Mesenchymal stem cell (in vitro differentiated cells and primary cell): Measurements from ENCODE around the gene PRRT2.
"Not testable (repeated sequence)": the region's sequence is repeated elsewhere in the genome, so short reads cannot be mapped to it uniquely, and the experiment has no call there.

Source experiments
- DNase-seq: peaks from one replicate; pipeline ENCODE4 v3.0.0-alpha.2; 2013
- H2AFZ ChIP-seq: one replicate; pipeline ENCODE4 v1.6.1; 2013; ENCODE audit warnings: low read depth, mild to moderate bottlenecking, control low read depth, inconsistent platforms, low read length, moderate library complexity
- H2AK5ac ChIP-seq: 2 replicates; pipeline ENCODE4 v1.6.1; 2013; ENCODE audit warnings: low read length, moderate library complexity, mild to moderate bottlenecking, inconsistent platforms; ENCODE audit not compliant: severe bottlenecking
- H2BK120ac ChIP-seq: one replicate; pipeline ENCODE4 v1.6.1; 2013; ENCODE audit warnings: low read depth, mild to moderate bottlenecking, inconsistent platforms, low read length, moderate library complexity
- H2BK12ac ChIP-seq, 2 experiments: one replicate each; pipeline ENCODE4 v1.6.1; 2013; ENCODE audit warnings: inconsistent platforms in 2 of 2, low read length in 2 of 2, mild to moderate bottlenecking in 2 of 2, moderate library complexity in 2 of 2, control low read depth in 1 of 2
- H2BK15ac ChIP-seq: one replicate; pipeline ENCODE4 v1.6.1; 2013; ENCODE audit warnings: mild to moderate bottlenecking, low read depth, inconsistent platforms; ENCODE audit not compliant: poor library complexity, severe bottlenecking
- H2BK5ac ChIP-seq: 2 replicates; pipeline ENCODE4 v1.6.1; 2013; ENCODE audit warnings: low read depth, mild to moderate bottlenecking, low read length, control low read depth, inconsistent platforms; ENCODE audit not compliant: poor library complexity, severe bottlenecking
- H3K14ac ChIP-seq, 2 experiments: one replicate each; pipeline ENCODE4 v1.6.1; 2013; ENCODE audit warnings: inconsistent platforms in 2 of 2, low read length in 2 of 2, control low read depth in 1 of 2, mild to moderate bottlenecking in 1 of 2, moderate library complexity in 1 of 2
- H3K18ac ChIP-seq, 2 experiments: one replicate each; pipeline ENCODE4 v1.6.1; 2013; ENCODE audit warnings: inconsistent platforms in 2 of 2, low read length in 2 of 2, control low read depth in 1 of 2, low read depth in 1 of 2, mild to moderate bottlenecking in 1 of 2
- H3K23ac ChIP-seq, 2 experiments: one replicate each; pipeline ENCODE4 v1.6.1; 2013; ENCODE audit warnings: inconsistent platforms in 2 of 2, low read length in 2 of 2, mild to moderate bottlenecking in 2 of 2, moderate library complexity in 2 of 2, control low read depth in 1 of 2
- H3K27ac ChIP-seq: 2 replicates; pipeline ENCODE4 v1.5.1; 2013; ENCODE audit warnings: mild to moderate bottlenecking, moderate library complexity, low read length, control low read depth, inconsistent platforms; ENCODE audit not compliant: poor library complexity, severe bottlenecking
- H3K27me3 ChIP-seq, 2 experiments: 2 replicates each; pipeline versions ENCODE4 v1.6.1 to v1.7.0; 2013; ENCODE audit warnings: low read length in 2 of 2, mild to moderate bottlenecking in 2 of 2, moderate library complexity in 2 of 2, control low read depth in 1 of 2, inconsistent platforms in 1 of 2; ENCODE audit not compliant: control insufficient read depth in 1 of 2, insufficient read depth in 1 of 2
- H3K36me3 ChIP-seq, 2 experiments: 2 replicates each; pipeline versions ENCODE4 v1.6.1 to v1.7.0; 2013; ENCODE audit warnings: low read length in 2 of 2, control low read depth in 1 of 2, inconsistent platforms in 1 of 2, low read depth in 1 of 2, mild to moderate bottlenecking in 1 of 2; ENCODE audit not compliant: insufficient read depth in 2 of 2, control insufficient read depth in 1 of 2
- H3K4ac ChIP-seq, 2 experiments: one replicate each; pipeline ENCODE4 v1.6.1; 2013; ENCODE audit warnings: inconsistent platforms in 2 of 2, low read length in 2 of 2, mild to moderate bottlenecking in 2 of 2, moderate library complexity in 2 of 2, control low read depth in 1 of 2, low read depth in 1 of 2
- H3K4me1 ChIP-seq: 2 replicates; pipeline ENCODE4 v1.6.1; 2013; ENCODE audit warnings: low read depth, low read length, control low read depth; ENCODE audit not compliant: control insufficient read depth, insufficient read depth
- H3K4me2 ChIP-seq: 2 replicates; pipeline ENCODE4 v1.6.1; 2013; ENCODE audit warnings: low read length, mild to moderate bottlenecking, inconsistent platforms; ENCODE audit not compliant: poor library complexity, severe bottlenecking
- H3K4me3 ChIP-seq, 2 experiments: 2 replicates each; pipeline versions ENCODE4 v1.5.1 to v1.7.0; 2013; ENCODE audit warnings: low read length in 2 of 2, mild to moderate bottlenecking in 2 of 2, control low read depth in 1 of 2, low read depth in 1 of 2; ENCODE audit not compliant: insufficient read depth in 1 of 2
- H3K79me1 ChIP-seq: replicated peaks from 2 replicates; pipeline ENCODE4 v1.6.1; 2013; ENCODE audit warnings: mild to moderate bottlenecking, control low read depth, low read length, inconsistent platforms; ENCODE audit not compliant: poor library complexity, severe bottlenecking
- H3K9ac ChIP-seq: 2 replicates; pipeline ENCODE4 v1.7.0; 2013; ENCODE audit warnings: mild to moderate bottlenecking, low read length, moderate library complexity
- H3K9me3 ChIP-seq: 2 replicates; pipeline ENCODE4 v1.7.0; 2013; ENCODE audit warnings: mild to moderate bottlenecking, low read length; ENCODE audit not compliant: control insufficient read depth
- H4K8ac ChIP-seq: one replicate; pipeline ENCODE4 v1.6.1; 2013; ENCODE audit warnings: inconsistent platforms, mild to moderate bottlenecking, low read length, moderate library complexity
- H4K91ac ChIP-seq: one replicate; pipeline ENCODE4 v1.6.1; 2013; ENCODE audit warnings: mild to moderate bottlenecking, low read length, inconsistent platforms
- WGBS: methylation state at CpG from one replicate; pipeline ENCODE4 v1.1.7; 2013; ENCODE audit warnings: mixed read lengths; 5-methylcytosine and 5-hydroxymethylcytosine counted together

Gene PRRT2

GRCh38 chr16:29831490-29831889, 19.5 kb downstream of the PRRT2 start:
- Histone ChIP-seq H3K36me3 (peaks cover 56 to 70% of the 10 kb centered on the region in 2 experiments), H2BK15ac (no peak overlapping the region), H3K4me2 (no peak overlapping the region), H2BK12ac (peak overlapping the region in 1 of 2 experiments; percentile 3), H3K23ac (no peak overlapping the region), H4K91ac (no peak overlapping the region), H3K79me1 (peaks cover 20% of the 10 kb centered on the region), H3K27ac (no peak overlapping the region), H3K14ac (no peak overlapping the region), H3K4me3 (no peak overlapping the region), H2BK5ac (no peak overlapping the region), H2AK5ac (no peak overlapping the region), H3K4ac (no peak overlapping the region), H3K18ac (no peak overlapping the region), H3K9ac (no peak overlapping the region), H3K4me1 (peaks cover 6% of the 10 kb centered on the region), H3K27me3 (no peaks in the 10 kb centered on the region), H3K9me3 (no peaks in the 10 kb centered on the region), H2BK120ac (no peak overlapping the region), H2AFZ (no peak overlapping the region), H4K8ac (no peak overlapping the region)
- no peak for DNase-seq
- WGBS: 100% methylated on average over 1 of the region's 2 CpGs

- not testable (repeated sequence) for H3K9me3 ChIP-seq, H3K9ac ChIP-seq, H2BK5ac ChIP-seq, H4K8ac ChIP-seq, H3K4me1 ChIP-seq, H2BK15ac ChIP-seq, H3K27ac ChIP-seq, H2BK12ac ChIP-seq, H2AFZ ChIP-seq, H3K4me2 ChIP-seq, H3K23ac ChIP-seq, H4K91ac ChIP-seq, H3K4me3 ChIP-seq, H3K4ac ChIP-seq, H2AK5ac ChIP-seq, H3K18ac ChIP-seq, H3K14ac ChIP-seq, H2BK120ac ChIP-seq, DNase-seq, H3K27me3 ChIP-seq
- H3K79me1 ChIP-seq: peaks cover 28% of the 10 kb centered on the region
- WGBS: 100% methylated on average over 2 of the region's 4 CpGs
- peaks cover 70 to 87% of the 10 kb centered on the region in 2 experiments for H3K36me3 ChIP-seq
Observed at GRCh38 chr16:29833219-29833618, 21.2 kb downstream of the PRRT2 start.

- no peak overlapping the region for H3K18ac ChIP-seq
- no peak overlapping the region for H2BK12ac ChIP-seq
- no peak overlapping the region for H2AK5ac ChIP-seq
- DNase-seq: no peak
- H2AFZ ChIP-seq: no peak overlapping the region
- H4K91ac ChIP-seq: no peak overlapping the region
- no peak overlapping the region for H3K23ac ChIP-seq
- H3K36me3 ChIP-seq: peaks cover 77 to 93% of the 10 kb centered on the region in 2 experiments
- H3K79me1 ChIP-seq: peaks cover 31% of the 10 kb centered on the region
- no peaks in the 10 kb centered on the region for H3K27me3 ChIP-seq
- no peak overlapping the region for H3K27ac ChIP-seq
- peaks cover 4% of the 10 kb centered on the region for H3K4me1 ChIP-seq
- H3K4me3 ChIP-seq: no peak overlapping the region
- no peak overlapping the region for H2BK5ac ChIP-seq
- no peak overlapping the region for H4K8ac ChIP-seq
- WGBS: 98% methylated on average over 5 of the region's 5 CpGs
- no peak overlapping the region for H2BK15ac ChIP-seq
- no peak overlapping the region for H3K9ac ChIP-seq
- H3K4ac ChIP-seq: no peak overlapping the region
- H3K14ac ChIP-seq: no peak overlapping the region
- H3K9me3 ChIP-seq: no peaks in the 10 kb centered on the region
- H2BK120ac ChIP-seq: no peak overlapping the region
- no peak overlapping the region for H3K4me2 ChIP-seq
Observed at GRCh38 chr16:29834079-29834478, 22.1 kb downstream of the PRRT2 start.

GRCh38 chr16:29835926-29836325, 23.9 kb downstream of the PRRT2 start:
- Histone ChIP-seq H3K9ac (no peak overlapping the region), H3K27ac (no peak overlapping the region), H2BK5ac (no peak overlapping the region), H4K91ac (no peak overlapping the region), H3K18ac (no peak overlapping the region), H3K4me2 (no peak overlapping the region), H3K9me3 (no peaks in the 10 kb centered on the region), H3K4me1 (peaks cover 2% of the 10 kb centered on the region), H3K14ac (no peak overlapping the region), H4K8ac (no peak overlapping the region), H3K79me1 (peaks cover 38% of the 10 kb centered on the region), H3K27me3 (no peaks in the 10 kb centered on the region), H2BK12ac (no peak overlapping the region), H2AFZ (no peak overlapping the region), H3K4me3 (no peak overlapping the region), H2BK120ac (no peak overlapping the region), H3K36me3 (peaks cover 82 to 95% of the 10 kb centered on the region in 2 experiments), H3K23ac (no peak overlapping the region), H2BK15ac (no peak overlapping the region), H2AK5ac (no peak overlapping the region), H3K4ac (no peak overlapping the region)
- whole genome bisulfite sequencing: 91% methylated on average over 7 of the region's 7 CpGs
- no peak for DNase-seq
